Measurements from ENCODE around the gene HSPG2.
A peak's percentile ranks its signal among the peaks of the same experiment; 100 is the strongest.

HSPG2 gene

DNA sequence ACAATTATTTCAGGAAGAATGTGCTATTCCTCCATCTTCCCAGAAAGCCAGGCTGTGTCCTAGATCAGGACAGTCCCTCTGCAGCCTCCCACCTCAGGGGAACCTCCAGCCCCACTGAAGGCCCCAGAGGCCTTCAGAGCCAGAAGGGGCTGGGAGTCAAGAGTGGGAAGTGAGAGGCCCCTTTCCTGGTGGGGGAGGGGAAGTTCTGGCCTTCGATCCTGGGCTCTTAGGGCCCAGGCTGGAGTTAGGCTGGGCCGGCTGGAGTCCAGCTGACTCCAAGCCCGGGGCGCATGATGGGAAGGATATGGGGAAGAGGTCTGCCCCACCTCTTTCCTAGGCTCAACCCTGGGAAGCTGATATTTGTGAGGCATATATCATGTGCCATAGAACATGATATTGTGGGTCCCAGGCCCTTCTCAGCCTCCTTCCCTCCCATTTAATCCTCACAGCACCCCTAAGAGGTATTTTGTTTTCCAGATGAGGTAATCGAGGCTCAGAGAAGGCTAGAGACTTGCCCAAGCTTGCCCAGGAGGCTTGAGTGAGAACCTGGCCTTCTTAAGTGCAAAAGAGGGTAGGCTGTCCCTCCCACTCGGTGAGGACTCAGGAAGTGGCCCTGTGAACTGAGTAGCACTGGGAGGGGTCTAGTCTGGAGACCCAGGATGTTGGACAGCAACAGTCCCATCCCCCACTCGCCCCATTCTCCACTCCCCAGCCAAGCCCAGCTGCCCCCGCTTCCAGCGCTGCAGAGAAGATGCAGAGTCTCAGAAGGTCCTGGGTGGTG is 18.6 kb upstream of the HSPG2 start:
- DNase-seq (ENCODE audit: low spot score), result no peak

DNA sequence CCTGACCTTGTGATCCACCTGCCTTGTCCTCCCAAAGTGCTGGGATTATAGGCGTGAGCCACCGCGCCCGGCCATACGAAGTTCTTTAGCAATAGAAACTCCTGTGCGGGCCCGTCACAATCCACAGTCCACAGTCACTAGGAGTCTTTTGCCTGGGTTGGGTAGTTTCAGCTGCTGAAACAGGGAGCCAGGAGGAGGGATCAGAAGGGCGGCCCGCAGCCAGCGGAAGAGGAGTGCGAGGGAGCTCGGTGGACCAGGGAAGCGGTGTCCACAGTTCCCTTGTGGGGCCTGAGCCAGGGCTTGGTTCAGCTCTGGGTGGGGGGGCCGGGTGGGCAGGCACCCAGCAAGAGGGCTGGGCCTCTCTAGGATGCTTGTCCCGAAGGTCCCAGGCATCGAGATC is 17.9 kb upstream of the HSPG2 start:
- no peak for DNase-seq (ENCODE audit: low spot score)

DNA sequence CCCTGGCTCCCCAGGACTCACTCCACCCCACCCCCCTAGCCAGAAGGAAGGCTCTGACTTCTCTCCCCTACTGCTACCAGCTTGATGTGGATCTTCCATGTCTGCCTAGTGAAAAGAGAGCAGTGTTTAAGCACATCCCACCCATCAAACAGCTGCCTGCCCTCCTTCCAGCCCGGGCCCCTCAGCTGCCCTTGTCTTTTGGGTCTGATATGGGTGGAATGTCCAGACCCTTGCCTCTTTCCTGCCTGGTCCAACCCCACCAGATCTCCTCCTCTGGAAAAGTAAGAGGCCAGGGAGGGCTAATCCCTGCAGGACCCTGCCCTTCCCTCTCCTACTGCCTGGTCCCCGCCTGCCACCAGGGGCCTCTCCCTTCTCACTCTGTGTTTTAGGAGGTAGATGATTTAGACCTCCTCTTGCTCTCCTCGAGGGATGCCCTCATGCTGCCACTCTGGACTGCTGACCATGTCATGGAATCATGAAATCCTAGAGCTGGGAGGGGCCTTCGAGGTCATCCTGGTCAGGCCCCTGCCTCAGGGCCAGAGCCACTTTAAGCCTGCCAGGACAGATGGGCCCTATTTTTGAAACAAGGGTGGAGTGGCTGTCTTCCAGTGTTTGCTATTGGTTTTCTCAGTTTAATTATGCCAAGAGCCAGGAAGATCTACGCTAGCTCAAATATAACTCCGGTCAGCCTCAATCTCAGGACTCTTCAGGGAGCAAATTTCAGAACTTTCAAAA is 15.8 kb upstream of the HSPG2 start:
- DNase-seq (ENCODE audit: low spot score), result no peak

- DNase-seq (ENCODE audit: low spot score), result no peak
Observed at GRCh38 chr1:21951226-21951870, 14.2 kb upstream of the HSPG2 start.

DNA sequence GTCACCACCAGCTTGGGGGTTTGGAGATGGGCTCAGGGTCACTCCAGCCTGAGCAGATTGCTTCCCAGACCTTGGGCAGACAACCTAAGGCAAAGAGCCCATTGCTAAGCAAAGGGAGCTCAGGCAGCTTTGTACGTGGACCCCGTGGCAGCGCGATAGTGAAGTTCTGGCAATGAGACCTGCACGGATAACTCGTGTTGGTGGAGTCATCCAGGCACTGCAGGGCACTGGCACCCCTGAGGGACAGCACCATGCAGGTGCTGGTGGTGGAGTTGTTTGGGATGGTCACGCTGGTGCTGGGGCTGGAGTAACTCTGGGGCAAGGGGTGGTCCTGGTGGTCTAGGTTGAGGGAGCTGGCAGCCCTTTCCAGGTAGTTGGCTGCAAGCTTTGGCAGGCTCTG is 13.6 kb upstream of the HSPG2 start:
- DNase-seq (ENCODE audit: low spot score), result no peak

DNA sequence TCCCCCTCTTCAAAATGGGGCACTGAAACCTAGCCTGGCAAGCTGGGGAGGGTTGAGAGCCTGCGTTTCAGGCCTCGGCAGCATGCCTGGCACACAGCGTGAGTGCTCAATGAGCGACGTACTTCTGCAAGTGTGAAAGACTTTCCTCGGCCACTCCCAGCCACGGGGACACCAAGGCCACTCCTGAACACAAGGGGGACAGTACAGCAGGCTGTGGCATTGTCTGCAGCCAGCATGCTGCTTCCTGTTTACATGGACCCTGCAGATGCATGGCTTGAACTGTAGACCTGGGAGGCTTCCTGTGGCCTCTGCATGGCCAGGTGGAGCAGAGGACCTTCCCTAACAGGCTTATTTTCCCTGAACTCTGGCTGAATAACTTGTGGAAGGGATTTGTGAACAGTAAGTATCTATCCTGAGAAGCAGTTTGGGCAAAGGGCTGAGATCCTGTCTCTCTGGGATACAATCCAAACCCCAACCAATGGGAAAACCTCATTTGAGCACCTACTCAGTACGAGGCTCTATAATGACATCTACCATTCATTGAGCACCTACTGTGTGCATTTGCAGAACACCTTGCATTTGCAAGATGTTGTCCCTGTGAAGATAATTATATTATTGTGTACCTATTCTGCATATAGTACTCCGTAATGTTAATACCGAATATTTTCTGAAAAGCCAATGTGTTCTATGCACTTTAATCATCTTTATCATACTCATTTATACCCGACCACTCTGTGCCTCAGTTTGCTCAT is 9.9 kb upstream of the HSPG2 start:
- no peak for DNase-seq (ENCODE audit: low spot score)

DNA sequence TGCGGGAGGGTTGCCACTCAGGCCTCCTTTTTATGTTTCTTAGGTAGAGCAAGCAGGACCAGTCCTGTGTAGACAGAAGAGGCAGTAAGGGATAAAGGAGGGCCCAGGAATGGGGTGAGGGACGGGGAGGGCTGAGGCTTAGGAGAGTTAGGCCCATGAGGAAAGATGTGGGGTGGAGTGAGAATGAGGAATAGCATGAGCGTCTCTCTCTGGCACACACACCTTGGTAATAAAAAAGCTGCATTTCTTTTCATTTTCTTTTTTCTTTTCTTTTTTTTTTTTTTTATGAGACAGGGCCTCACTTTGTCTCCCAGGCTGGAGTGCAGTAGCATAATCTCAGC is 7.6 kb upstream of the HSPG2 start:
- DNase-seq (ENCODE audit: low spot score), result no peak

DNA sequence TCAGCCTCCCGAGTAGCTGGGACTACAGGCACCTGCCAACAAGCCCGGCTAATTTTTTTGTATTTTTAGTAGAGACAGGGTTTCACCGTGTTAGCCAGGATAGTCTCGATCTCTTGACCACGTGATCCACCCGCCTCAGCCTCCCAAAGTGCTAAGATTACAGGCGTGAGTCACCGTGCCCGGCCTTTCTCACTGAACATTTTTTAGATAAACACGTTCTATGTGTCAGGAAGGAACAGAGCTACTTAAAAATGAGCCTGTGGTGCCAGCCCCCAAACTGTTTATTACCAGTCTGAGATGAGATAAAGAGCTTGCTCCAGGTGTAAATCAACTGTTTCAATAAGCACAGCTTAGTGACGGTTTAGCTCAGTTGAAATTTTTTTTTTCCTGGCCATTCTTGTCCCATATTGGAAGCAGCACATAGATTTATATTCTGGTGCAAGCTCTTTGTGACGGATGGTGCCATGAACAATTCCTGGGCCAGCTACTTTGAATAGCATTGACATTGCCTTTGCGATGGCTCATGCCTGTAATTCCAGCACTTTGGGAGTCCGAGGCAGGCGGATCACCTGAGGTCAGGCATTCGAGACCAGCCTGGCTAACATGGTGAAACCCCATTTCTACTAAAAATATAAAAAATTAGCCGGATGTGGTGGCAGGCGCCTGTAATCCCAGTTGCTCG is 6.0 kb upstream of the HSPG2 start:
- peak; percentile 35 for DNase-seq (ENCODE audit: low spot score)

- no peak for DNase-seq (ENCODE audit: low spot score)
Observed at GRCh38 chr1:21942464-21942863, 5.4 kb upstream of the HSPG2 start.

GRCh38 chr1:21941370-21941769 is 4.3 kb upstream of the HSPG2 start:
- no peak for DNase-seq (ENCODE audit: low spot score)

- no peak for DNase-seq (ENCODE audit: low spot score)
Observed at GRCh38 chr1:21940492-21940891, 3.4 kb upstream of the HSPG2 start.

DNA sequence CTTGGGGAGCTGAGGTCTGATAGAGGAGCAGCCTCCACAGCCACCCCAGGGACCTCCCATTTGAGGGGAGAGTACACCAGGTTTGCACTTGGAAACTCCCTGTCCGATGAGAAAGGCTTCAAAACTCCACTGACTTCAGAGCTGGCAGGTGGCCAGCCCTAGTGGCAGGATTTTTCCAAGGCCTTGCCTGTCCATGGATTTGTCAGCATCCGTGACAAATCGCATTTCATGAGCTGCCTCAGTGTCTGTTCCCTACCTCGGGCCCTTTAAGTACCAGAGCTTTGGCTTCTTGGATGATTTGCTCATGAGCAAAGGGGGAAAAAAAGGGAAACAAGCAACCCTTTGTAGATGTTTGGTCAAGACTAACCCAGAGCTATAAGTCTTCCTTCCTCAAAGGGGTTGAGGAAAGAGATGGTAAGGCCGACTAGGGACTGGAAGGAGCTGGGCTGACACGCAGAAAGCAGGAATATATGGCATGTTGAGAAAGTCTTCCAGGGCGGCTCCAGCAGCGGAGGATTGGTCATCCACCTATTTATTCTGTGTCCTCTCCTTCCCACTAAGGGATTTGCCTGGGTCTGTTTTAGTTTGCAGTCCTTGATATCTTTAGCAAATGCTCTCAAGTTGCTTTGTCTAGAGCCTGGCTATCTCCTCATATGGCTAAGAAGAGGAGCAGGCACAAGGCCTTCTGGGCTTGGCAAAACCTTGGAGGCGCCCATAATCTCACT is 2.7 kb upstream of the HSPG2 start:
- DNase-seq (ENCODE audit: low spot score), result peak; percentile 92

DNA sequence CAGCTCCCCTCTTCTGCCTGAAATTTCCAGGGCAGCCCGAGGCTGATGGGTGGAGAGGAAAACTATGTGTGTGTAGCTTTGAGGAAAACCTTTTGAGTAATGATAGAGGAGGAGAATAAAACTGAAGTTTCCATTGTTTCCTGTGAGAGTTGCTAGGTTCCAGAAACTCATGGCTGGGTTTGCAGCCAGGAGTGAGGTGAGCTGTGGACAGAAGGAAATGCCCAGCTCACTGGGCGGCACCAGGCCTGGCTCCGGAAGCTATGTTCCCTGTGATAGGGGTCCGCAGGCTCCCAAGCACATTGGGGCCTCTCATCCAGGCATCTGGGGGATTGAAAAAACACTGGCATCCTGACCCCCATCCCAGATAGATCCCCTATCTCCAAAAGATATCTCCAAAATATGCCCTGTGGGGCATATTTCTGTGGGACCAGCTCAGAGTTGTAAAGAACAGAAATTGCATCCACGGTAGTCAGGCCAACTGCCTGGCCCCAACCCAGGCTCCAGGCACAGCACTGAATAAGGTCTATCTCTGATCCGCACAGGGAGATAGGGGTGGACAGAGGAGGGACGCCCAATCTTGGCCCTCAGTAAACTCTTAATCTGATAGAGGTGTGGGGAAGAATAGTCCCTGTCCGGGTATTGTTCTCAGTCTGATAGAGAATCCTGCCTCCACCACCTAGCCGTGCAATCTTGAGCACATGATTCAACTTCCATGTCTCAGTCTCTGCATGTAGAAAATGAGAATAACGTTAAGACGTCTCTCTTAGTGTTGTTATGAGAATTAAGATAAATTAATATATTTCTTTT is 1.8 kb upstream of the HSPG2 start:
- DNase-seq (ENCODE audit: low spot score), result no peak

DNA sequence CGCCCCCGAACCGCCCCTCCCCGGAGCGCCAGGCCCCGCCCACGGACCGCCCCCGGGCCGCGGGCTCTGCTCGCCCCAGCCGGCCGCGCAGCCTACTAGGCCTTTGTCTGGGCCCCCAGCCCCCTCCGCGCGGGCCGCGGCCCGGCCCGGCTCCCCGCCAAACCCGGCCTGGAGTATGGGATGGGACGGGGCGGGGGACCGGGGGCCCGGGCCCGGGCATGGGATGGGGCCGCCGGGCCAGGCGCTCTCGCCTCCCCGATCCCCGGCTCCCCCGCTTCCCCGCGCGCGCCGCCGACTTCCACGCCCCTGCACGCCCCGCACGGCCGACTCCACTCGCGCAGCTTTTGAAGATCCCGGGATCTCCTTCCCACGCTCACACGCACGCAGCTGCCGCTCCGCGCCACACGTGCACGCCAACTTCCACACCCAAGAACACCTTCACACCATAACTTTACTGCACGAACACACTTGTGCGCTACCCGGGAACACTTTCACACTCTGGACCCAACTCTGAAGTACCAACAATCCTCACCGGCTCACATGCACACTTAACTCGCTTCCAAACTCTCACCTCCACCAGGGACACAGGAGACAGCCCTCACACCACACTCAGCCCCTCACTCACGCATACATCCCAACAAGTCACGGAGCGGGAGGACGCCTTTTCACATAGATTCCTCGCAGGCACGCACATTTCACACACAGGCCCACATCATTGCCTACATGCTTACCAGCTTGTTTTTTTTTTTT is 437 bp upstream of the HSPG2 start:
- peak; percentile 78 for DNase-seq (ENCODE audit: low spot score)

DNA sequence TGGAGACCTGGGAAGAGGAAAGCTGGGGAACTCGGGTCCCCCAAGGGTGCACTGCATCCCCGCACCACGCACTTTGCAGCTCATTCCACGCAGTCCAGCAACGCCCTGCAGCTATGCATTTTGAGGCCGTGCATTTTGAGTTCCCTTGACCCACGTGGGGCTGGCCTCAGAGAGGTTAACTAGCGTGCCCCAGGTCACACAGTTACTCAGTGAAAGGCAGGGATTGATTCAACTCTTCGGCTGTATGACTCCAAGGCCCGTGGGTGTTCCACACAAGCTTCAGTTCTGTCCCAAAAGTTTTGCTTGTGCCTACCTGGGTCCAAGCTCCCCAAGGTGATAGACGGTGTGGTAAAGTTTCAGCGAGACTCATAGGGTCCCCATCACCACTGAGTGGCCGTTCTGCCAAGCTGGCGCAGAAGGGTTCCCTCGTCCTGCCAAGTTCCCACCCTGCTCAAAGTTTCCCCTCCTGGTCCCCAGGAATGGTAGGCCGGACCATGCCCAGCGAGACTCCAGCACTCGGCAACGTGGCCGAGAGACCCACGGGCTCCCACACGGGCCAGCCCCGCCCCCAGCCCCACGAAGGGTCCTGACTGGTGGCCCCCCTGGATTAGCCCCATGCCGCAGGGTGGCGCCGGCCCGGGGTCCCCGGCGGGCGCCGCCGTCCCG is 611 bp downstream of the HSPG2 start:
- peak; percentile 53 for DNase-seq (ENCODE audit: low spot score)

GRCh38 chr1:21935891-21936365 is 1.2 kb downstream of the HSPG2 start:
- no peak for DNase-seq (ENCODE audit: low spot score)

DNA sequence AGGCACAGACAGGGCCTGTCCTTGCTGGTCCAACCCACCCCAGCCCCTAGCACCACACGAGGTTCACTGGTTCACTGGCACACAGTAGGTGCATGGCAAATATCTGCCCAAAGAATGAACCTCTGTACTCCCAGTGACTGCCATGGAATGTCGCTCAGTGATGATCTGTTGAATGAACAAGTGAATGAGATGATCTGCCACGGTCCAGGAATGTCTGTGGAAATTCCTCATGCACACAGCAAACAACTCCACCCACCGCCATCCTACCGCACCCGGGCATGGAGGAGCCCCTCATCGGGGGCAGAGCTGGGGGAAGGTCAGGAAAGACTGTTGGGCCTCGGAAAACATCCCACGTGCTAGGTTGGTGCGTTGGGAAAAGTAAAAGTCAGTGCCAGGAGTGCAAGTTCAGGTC is 1.7 kb downstream of the HSPG2 start:
- no peak for DNase-seq (ENCODE audit: low spot score)

- DNase-seq (ENCODE audit: low spot score), result no peak
Observed at GRCh38 chr1:21933397-21934248, 3.5 kb downstream of the HSPG2 start.
